ENCODE data around the gene KCTD15. TPM values are rescaled to one million over a fixed set of nuclear protein-coding genes. Genes with fewer than 3 reads are reported as not detected.

KCTD15 gene
- total and polyA plus RNA-seq, 10 of the 15 experiments (the other 5 are each of a cell fraction or from before 2014, with no cell fraction given), result not detected

DNA sequence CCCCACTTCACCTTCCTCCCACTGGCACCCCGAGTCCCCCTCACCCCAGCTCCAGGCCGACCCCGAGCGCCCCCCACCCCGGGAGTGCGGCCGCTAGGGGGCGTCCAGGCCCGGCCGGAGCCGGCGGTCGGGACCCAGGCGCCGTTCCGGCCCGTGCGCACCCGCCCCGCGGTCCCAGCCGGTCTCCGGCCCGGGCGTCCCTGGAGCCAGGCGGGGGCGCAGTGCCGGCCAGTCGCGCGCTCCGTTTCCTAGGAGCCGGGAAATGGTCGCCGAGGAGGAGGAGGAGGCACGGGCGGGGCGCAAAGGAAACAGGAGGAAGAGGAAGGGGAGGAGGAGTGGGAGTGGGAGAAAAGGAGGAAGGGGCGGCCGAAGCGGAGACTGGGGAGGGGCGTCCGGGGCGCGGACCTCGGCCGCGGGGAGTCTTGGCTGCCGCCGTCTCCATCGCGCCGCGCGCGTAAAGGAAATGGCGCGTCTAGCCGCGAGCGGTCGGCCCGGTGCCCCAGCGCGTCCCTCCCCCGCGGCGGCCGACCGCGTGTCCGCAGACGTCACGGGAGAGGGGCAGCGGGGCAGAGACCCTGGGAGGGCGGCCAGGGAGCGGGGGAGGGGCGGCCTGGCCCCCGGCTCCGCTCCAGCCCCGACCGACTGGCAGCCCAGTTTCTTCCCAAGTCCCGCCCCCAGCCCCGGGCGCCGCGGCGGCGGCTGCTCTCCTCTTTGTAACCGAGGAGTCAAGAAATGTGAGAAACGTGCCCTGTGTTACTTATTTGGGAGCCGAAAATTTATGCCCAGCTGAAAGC lies 1.1 kb upstream of the KCTD15 start:
- POLR2A ChIA-PET, result no interaction called here
- RAD21 ChIA-PET (ENCODE audit: unreplicated experiment), result no interaction called here
- DNase-seq (ENCODE audit: low read depth, low spot score) (no peak), FAIRE-seq (no peak), ATAC-seq (peak; percentile 60)
- Histone ChIP-seq H3K4me1 (ENCODE audit: control insufficient read depth, insufficient read depth, low read length) (no peaks in the 10 kb centered on the region), H3K79me2 (ENCODE audit: control insufficient read depth, insufficient read depth, low read length) (no peaks in the 10 kb centered on the region), H3K4me3 (peak overlapping the region; percentile 36; the same call in 1 of the 2 replicates), H3K9me3 (replicated peaks; ENCODE audit: control insufficient read depth, insufficient read depth, low read length) (no peaks in the 10 kb centered on the region), H3K4me2 (ENCODE audit: control insufficient read depth, insufficient read depth) (peak overlapping the region; percentile 74), H2AFZ (ENCODE audit: control insufficient read depth, low read depth, low read length) (peak overlapping the region; percentile 23; the same call in 1 of the 2 replicates), H3K36me3 (ENCODE audit: control insufficient read depth in 2 of 2, insufficient read depth in 2 of 2, low read length in 1 of 2) (no peaks in the 10 kb centered on the region), H3K9ac (ENCODE audit: control insufficient read depth, insufficient read depth, low read length) (no peak overlapping the region), H3K27ac (ENCODE audit: control insufficient read depth, insufficient read depth) (no peak overlapping the region), H4K20me1 (ENCODE audit: control insufficient read depth, insufficient read depth) (no peaks in the 10 kb centered on the region), H3K27me3 (replicated peaks in 1 of 2; ENCODE audit: control insufficient read depth in 2 of 2, insufficient read depth in 2 of 2, low read length in 1 of 2) (peaks cover 4 to 5% of the 10 kb centered on the region in 2 experiments)
- BruUV-seq (replicated peaks), result no TSS peak
- TF ChIP-seq SREBF1 (IDR thresholded peaks at IDR 0.05; ENCODE audit: low read length), result no peak
- TF ChIP-seq HDAC6 (IDR thresholded peaks at IDR 0.05; ENCODE audit: unreplicated experiment), result peak; percentile 72
- no peak for TF ChIP-seq SP1 (IDR thresholded peaks at IDR 0.05; ENCODE audit: low read depth, low read length)
- TF ChIP-seq, protein P1, sequence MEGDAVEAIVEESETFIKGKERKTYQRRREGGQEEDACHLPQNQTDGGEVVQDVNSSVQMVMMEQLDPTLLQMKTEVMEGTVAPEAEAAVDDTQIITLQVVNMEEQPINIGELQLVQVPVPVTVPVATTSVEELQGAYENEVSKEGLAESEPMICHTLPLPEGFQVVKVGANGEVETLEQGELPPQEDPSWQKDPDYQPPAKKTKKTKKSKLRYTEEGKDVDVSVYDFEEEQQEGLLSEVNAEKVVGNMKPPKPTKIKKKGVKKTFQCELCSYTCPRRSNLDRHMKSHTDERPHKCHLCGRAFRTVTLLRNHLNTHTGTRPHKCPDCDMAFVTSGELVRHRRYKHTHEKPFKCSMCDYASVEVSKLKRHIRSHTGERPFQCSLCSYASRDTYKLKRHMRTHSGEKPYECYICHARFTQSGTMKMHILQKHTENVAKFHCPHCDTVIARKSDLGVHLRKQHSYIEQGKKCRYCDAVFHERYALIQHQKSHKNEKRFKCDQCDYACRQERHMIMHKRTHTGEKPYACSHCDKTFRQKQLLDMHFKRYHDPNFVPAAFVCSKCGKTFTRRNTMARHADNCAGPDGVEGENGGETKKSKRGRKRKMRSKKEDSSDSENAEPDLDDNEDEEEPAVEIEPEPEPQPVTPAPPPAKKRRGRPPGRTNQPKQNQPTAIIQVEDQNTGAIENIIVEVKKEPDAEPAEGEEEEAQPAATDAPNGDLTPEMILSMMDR (IDR thresholded peaks at IDR 0.05 in 2 of 3, conservative IDR thresholded peaks at IDR 0.05 in 1 of 3; ENCODE audit: control insufficient read depth in 2 of 3, extremely low read depth in 1 of 3, insufficient read depth in 1 of 3, low read depth in 3 of 3, low read length in 3 of 3), result peak; percentile 23 to 47 (median 38); a peak in 5 of 6 replicates
- no peak for TF ChIP-seq BHLHE40 (IDR thresholded peaks at IDR 0.05; ENCODE audit: borderline replicate concordance in 1 of 2, low read depth in 2 of 2, low read length in 1 of 2)
- TF ChIP-seq RAD21 (IDR thresholded peaks at IDR 0.05; ENCODE audit: insufficient read depth, low read depth, low read length), result 0 out of 2 replicates have a peak, but pooled peaks have one; percentile 2
- TF ChIP-seq SUZ12 (IDR thresholded peaks at IDR 0.05; ENCODE audit: unreplicated experiment), result peak; percentile 89
- CTCF ChIA-PET, result interaction anchor here (0.6 to 1.0 kb wide), 3 partner anchors 233 to 1114 kb away, joined by 3 read pairs; no protein-coding TSS in a partner anchor
- WGBS (ENCODE audit: insufficient coverage, insufficient replicate concordance, low lambda C conversion rate, missing lambda C conversion rate), result 3% methylated on average over 48 of the region's 92 CpGs
- SMC1A ChIA-PET (ENCODE audit: uncharacterized antibody, unreplicated experiment), result no interaction called here
- intact Hi-C loops (cut with micrococcal nuclease; ENCODE audit: unreplicated experiment) (no loop called here), in situ Hi-C loops (cut with MboI) (loop anchor here (25.0 kb wide), 1 partner anchor 917 kb away; no protein-coding TSS in a partner anchor)

Data from GM12878 (cell line).